Keratinocyte (primary cell): ENCODE data around the gene ATXN2.
"Not testable (repeated sequence)": the region's sequence is repeated elsewhere in the genome, so short reads cannot be mapped to it uniquely, and the experiment has no call there.

ENCODE experiments used
- EZH2 ChIP-seq: IDR thresholded peaks from one replicate; pipeline ENCODE4 v1.6.1; 2012; ENCODE audit warnings: inconsistent platforms, mild to moderate bottlenecking, low read length, moderate library complexity
- TF ChIP-seq, protein P1 (sequence below), 3 experiments: IDR thresholded peaks in 1 of 3; conservative IDR thresholded peaks in 1 of 3; optimal IDR thresholded peaks in 1 of 3; 2 replicates in 2 of 3; 3 replicates in 1 of 3; pipeline versions ENCODE3 to v1.5.1; 2011; ENCODE audit warnings: low read length in 3 of 3, mild to moderate bottlenecking in 3 of 3, moderate library complexity in 2 of 3, control low read depth in 1 of 3, inconsistent platforms in 1 of 3; ENCODE audit not compliant: insufficient read depth in 2 of 3; ENCODE audit errors: extremely low read depth in 1 of 3

DNA sequence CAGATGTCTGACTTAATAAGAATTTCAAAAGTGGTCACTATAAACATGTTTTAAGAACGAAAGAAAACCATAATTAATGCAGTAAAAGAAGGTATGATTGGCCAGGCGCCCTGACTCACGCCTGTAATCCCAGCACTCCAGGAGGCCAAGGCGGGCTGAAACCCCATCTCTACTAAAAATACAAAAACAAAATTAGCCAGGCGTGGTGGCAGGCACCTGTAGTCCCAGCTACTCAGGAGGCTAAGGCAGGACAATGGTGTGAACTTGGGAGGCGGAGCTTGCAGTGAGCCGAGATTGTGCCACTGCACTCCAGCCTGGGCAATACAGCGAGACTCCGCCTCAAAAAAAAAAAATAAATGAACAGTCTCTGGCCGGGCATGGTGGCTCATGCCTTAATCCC is 38.3 kb downstream of the ATXN2 start:
- TF ChIP-seq, protein P1, sequence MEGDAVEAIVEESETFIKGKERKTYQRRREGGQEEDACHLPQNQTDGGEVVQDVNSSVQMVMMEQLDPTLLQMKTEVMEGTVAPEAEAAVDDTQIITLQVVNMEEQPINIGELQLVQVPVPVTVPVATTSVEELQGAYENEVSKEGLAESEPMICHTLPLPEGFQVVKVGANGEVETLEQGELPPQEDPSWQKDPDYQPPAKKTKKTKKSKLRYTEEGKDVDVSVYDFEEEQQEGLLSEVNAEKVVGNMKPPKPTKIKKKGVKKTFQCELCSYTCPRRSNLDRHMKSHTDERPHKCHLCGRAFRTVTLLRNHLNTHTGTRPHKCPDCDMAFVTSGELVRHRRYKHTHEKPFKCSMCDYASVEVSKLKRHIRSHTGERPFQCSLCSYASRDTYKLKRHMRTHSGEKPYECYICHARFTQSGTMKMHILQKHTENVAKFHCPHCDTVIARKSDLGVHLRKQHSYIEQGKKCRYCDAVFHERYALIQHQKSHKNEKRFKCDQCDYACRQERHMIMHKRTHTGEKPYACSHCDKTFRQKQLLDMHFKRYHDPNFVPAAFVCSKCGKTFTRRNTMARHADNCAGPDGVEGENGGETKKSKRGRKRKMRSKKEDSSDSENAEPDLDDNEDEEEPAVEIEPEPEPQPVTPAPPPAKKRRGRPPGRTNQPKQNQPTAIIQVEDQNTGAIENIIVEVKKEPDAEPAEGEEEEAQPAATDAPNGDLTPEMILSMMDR (optimal IDR thresholded peaks at IDR 0.05 in 1 of 3, IDR thresholded peaks at IDR 0.05 in 1 of 3, conservative IDR thresholded peaks at IDR 0.05 in 1 of 3; ENCODE audit: extremely low read depth in 1 of 3, insufficient read depth in 2 of 3, low read length in 3 of 3): not testable (repeated sequence)
- not testable (repeated sequence) for TF ChIP-seq EZH2
